ENCODE data around the gene HILPDA.
A peak's percentile ranks its signal among the peaks of the same experiment; 100 is the strongest.
"Not testable (repeated sequence)": the region's sequence is repeated elsewhere in the genome, so short reads cannot be mapped to it uniquely, and the experiment has no call there.

HILPDA gene

GRCh38 chr7:128463345-128463744 is 7.7 kb downstream of the HILPDA start:
- not testable (repeated sequence) for DNase-seq (ENCODE audit: low spot score)

GRCh38 chr7:128463933-128464332 is 8.3 kb downstream of the HILPDA start:
- not testable (repeated sequence) for DNase-seq (ENCODE audit: low spot score)

GRCh38 chr7:128466871-128467270 is 11.2 kb downstream of the HILPDA start:
- DNase-seq (ENCODE audit: low spot score): not testable (repeated sequence)

- DNase-seq (ENCODE audit: low spot score): peak; percentile 81
Observed at GRCh38 chr7:128476402-128477335, 21.0 kb downstream of the HILPDA start, which contains the start of gene METTL2B. TSS of gene METTL2B (plus strand) at chr7:128476748. CDS start at chr7:128476766, 18 bp downstream.

GRCh38 chr7:128477336-128477690 is 21.6 kb downstream of the HILPDA start:
- not testable (repeated sequence) for DNase-seq (ENCODE audit: low spot score)

- DNase-seq (ENCODE audit: low spot score): not testable (repeated sequence)
Observed at GRCh38 chr7:128479082-128479481, 23.4 kb downstream of the HILPDA start.

GRCh38 chr7:128488134-128488533 is 32.5 kb downstream of the HILPDA start:
- not testable (repeated sequence) for DNase-seq (ENCODE audit: low spot score)

GRCh38 chr7:128497405-128497804 is 41.7 kb downstream of the HILPDA start:
- no peak for DNase-seq (ENCODE audit: low spot score)

GRCh38 chr7:128505416-128505815 is 49.7 kb downstream of the HILPDA start:
- not testable (repeated sequence) for DNase-seq (ENCODE audit: low spot score)

- DNase-seq (ENCODE audit: low spot score): not testable (repeated sequence)
Observed at GRCh38 chr7:128506819-128507218, 51.1 kb downstream of the HILPDA start.

GRCh38 chr7:128507321-128507993 is 51.8 kb downstream of the HILPDA start:
- not testable (repeated sequence) for DNase-seq (ENCODE audit: low spot score)
